Calu3 (cell line): ENCODE results near the gene MEF2C. TPM values are rescaled to one million over a fixed set of nuclear protein-coding genes. Genes with fewer than 3 reads are reported as not detected.

Source experiments
- BruUV-seq: library from RNA; stranded (reverse); fragments of 400-500 nt; replicated peaks from 2 replicates; lab custom pipeline; 2021; lab: Mats Ljungman, UMichigan
- CTCF ChIA-PET: fragments of 300-600 bp; sonication (Branson Sonifier 250); formaldehyde crosslinking; loops from one replicate; lab custom pipeline; 2022; ENCODE audit warnings: antibody characterized with exemption; lab: Charles Lee
- DNase-seq: peaks from one replicate; pipeline ENCODE4 v3.0.0; 2022
- H3K27ac Mint-ChIP-seq: one replicate; pipeline ENCODE4 v1.8.0; 2022; ENCODE audit warnings: mixed read lengths; ENCODE audit not compliant: unreplicated experiment
- H3K27me3 Mint-ChIP-seq: one replicate; pipeline ENCODE4 v1.8.0; 2022; ENCODE audit warnings: mixed read lengths; ENCODE audit not compliant: unreplicated experiment
- H3K36me3 Mint-ChIP-seq: one replicate; pipeline ENCODE4 v1.8.0; 2022; ENCODE audit warnings: mild to moderate bottlenecking, moderate library complexity, mixed read lengths; ENCODE audit not compliant: insufficient read depth, unreplicated experiment
- H3K4me1 Mint-ChIP-seq: one replicate; pipeline ENCODE4 v1.8.0; 2022; ENCODE audit warnings: mild to moderate bottlenecking, low read depth, mixed read lengths; ENCODE audit not compliant: unreplicated experiment
- H3K4me3 Mint-ChIP-seq: one replicate; pipeline ENCODE4 v1.8.0; 2022; ENCODE audit warnings: mild to moderate bottlenecking, low read depth, moderate library complexity, mixed read lengths; ENCODE audit not compliant: unreplicated experiment
- H3K9me3 Mint-ChIP-seq: one replicate; pipeline ENCODE4 v1.8.0; 2022; ENCODE audit warnings: low read depth, mixed read lengths; ENCODE audit not compliant: unreplicated experiment
- CTCF ChIP-seq: fragments of 200-600 bp; IDR thresholded peaks from one replicate; pipeline ENCODE4 v1.8.0; 2022; ENCODE audit warnings: antibody characterized with exemption; ENCODE audit not compliant: unreplicated experiment
- intact Hi-C: fragments of 100-400 bp; cut with micrococcal nuclease; formaldehyde crosslinking; loops from one replicate; pipeline ENCODE4 v1.10.0; 2022; ENCODE audit not compliant: unreplicated experiment
- total RNA-seq: library from RNA; stranded (reverse); gene quantifications from 2 replicates; pipeline ENCODE4 v1.2.3, GENCODE V29; 2022

MEF2C gene
- total RNA-seq, 1 experiment from 2014 or later, result 6.1 TPM

GRCh38 chr5:88729084-88729828, 153.7 kb downstream of the MEF2C start:
- DNase-seq, result peak; percentile 68
- BruUV-seq, result no TSS peak
- no peak overlapping the region for H3K27ac Mint-ChIP-seq
- no peaks in the 10 kb centered on the region for H3K9me3 Mint-ChIP-seq
- CTCF ChIA-PET, result interaction anchor here (0.6 to 2.4 kb wide), 11 partner anchors 58 to 1709 kb away, joined by 3 to 8 read pairs (median 3); partner anchors contain the start of gene MEF2C
- H3K4me1 Mint-ChIP-seq, result no peaks in the 10 kb centered on the region
- no peak overlapping the region for H3K4me3 Mint-ChIP-seq
- TF ChIP-seq CTCF, result peak; percentile 61
- H3K27me3 Mint-ChIP-seq, result no peaks in the 10 kb centered on the region
- intact Hi-C loops, result loop anchor here (1.0 to 10.0 kb wide), 7 partner anchors 152 to 1703 kb away; no protein-coding TSS in a partner anchor
- H3K36me3 Mint-ChIP-seq, result no peaks in the 10 kb centered on the region

GRCh38 chr5:88727705-88728313, 155.2 kb downstream of the MEF2C start:
- no peaks in the 10 kb centered on the region for H3K27me3 Mint-ChIP-seq
- BruUV-seq, result no TSS peak
- DNase-seq, result no peak
- H3K9me3 Mint-ChIP-seq, result no peaks in the 10 kb centered on the region
- no peak overlapping the region for H3K4me3 Mint-ChIP-seq
- peak; percentile 53 for TF ChIP-seq CTCF
- H3K36me3 Mint-ChIP-seq, result no peaks in the 10 kb centered on the region
- H3K27ac Mint-ChIP-seq, result no peak overlapping the region
- intact Hi-C loops, result loop anchor here (2.0 to 10.0 kb wide), 6 partner anchors 153 to 1704 kb away; no protein-coding TSS in a partner anchor
- CTCF ChIA-PET, result interaction anchor here (0.8 to 2.4 kb wide), 3 partner anchors 11 to 1456 kb away, joined by 3 to 5 read pairs (median 3); no protein-coding TSS in a partner anchor
- H3K4me1 Mint-ChIP-seq, result no peaks in the 10 kb centered on the region

- Mint-ChIP-seq H3K27ac (no peak overlapping the region), H3K27me3 (no peaks in the 10 kb centered on the region), H3K9me3 (no peaks in the 10 kb centered on the region), H3K4me1 (no peaks in the 10 kb centered on the region), H3K4me3 (no peak overlapping the region), H3K36me3 (no peaks in the 10 kb centered on the region)
- intact Hi-C loops, result loop anchor here (5.0 to 10.0 kb wide), 3 partner anchors 347 to 1707 kb away; no protein-coding TSS in a partner anchor
- TF ChIP-seq CTCF, result no peak
- BruUV-seq, result no TSS peak
- DNase-seq, result no peak
- CTCF ChIA-PET, result interaction anchor here (2.4 kb wide), 1 partner anchor 945 kb away, joined by 44 read pairs; no protein-coding TSS in a partner anchor
Measured at GRCh38 chr5:88725454-88725853, 157.5 kb downstream of the MEF2C start.

GRCh38 chr5:88724201-88724600, 158.8 kb downstream of the MEF2C start:
- Mint-ChIP-seq H3K9me3 (no peaks in the 10 kb centered on the region), H3K4me3 (no peak overlapping the region), H3K27me3 (no peaks in the 10 kb centered on the region), H3K36me3 (no peaks in the 10 kb centered on the region), H3K4me1 (no peaks in the 10 kb centered on the region), H3K27ac (no peak overlapping the region)
- CTCF ChIA-PET, result interaction anchor here (0.6 to 2.4 kb wide), 16 partner anchors 11 to 1685 kb away, joined by 3 to 44 read pairs (median 4); partner anchors contain the start of genes CCNH, CETN3 and MEF2C
- BruUV-seq, result no TSS peak
- intact Hi-C loops, result loop anchor here (1.0 to 10.0 kb wide), 3 partner anchors 531 to 1300 kb away; no protein-coding TSS in a partner anchor
- DNase-seq, result no peak
- peak; percentile 43 for TF ChIP-seq CTCF
